CD4-positive, alpha-beta T cell (primary cell): ENCODE data around the gene CHAF1A. TPM values are rescaled to one million over a fixed set of nuclear protein-coding genes. Genes with fewer than 3 reads are reported as not detected.

Source experiments
- ATAC-seq: fragments of 200-7000 bp; cut with Tn5 transposase; one replicate; pipeline ENCODE4 v1.10.0; 2022; ENCODE audit warnings: mild to moderate bottlenecking; ENCODE audit not compliant: poor library complexity
- CTCF ChIA-PET: fragments of 350-600 bp; sonication (Branson Sonifier 250); formaldehyde crosslinking; loops from one replicate; lab custom pipeline; 2021; ENCODE audit warnings: antibody characterized with exemption, inconsistent platforms; lab: Charles Lee
- POLR2A ChIA-PET: fragments of 350-600 bp; sonication (Branson Sonifier 250); formaldehyde crosslinking; loops from one replicate; lab custom pipeline; 2021; ENCODE audit warnings: antibody characterized with exemption, inconsistent platforms; lab: Charles Lee
- DNase-seq, 14 experiments: peaks; one replicate each; pipeline ENCODE4 v3.0.0-alpha.2; 2013 to 2020; ENCODE audit warnings: mixed read lengths in 2 of 14
- H3K27ac ChIP-seq, 2 donors: one replicate each; pipeline versions ENCODE4 v1.5.1 to v1.7.0; 2013; ENCODE audit warnings: low read length in 2 of 2, low read depth in 1 of 2, mild to moderate bottlenecking in 1 of 2
- H3K27me3 ChIP-seq, 2 experiments: 1 replicate in 1 of 2; 2 replicates in 1 of 2; pipeline versions ENCODE4 v1.6.1 to v1.7.0; 2013; ENCODE audit warnings: low read length in 2 of 2, control low read depth in 1 of 2, mild to moderate bottlenecking in 1 of 2, moderate library complexity in 1 of 2; ENCODE audit not compliant: insufficient read depth in 2 of 2, control insufficient read depth in 1 of 2
- H3K36me3 ChIP-seq: one replicate; pipeline ENCODE4 v1.6.1; 2013; ENCODE audit warnings: low read length, control low read depth; ENCODE audit not compliant: insufficient read depth
- H3K4me1 ChIP-seq: one replicate; pipeline ENCODE4 v1.6.1; 2013; ENCODE audit warnings: low read length, control low read depth; ENCODE audit not compliant: insufficient read depth
- H3K4me3 ChIP-seq: one replicate; pipeline ENCODE4 v1.5.1; 2013; ENCODE audit warnings: mild to moderate bottlenecking, low read length, moderate library complexity
- H3K9me3 ChIP-seq, 2 experiments: 1 replicate in 1 of 2; 2 replicates in 1 of 2; pipeline versions ENCODE4 v1.6.1 to v1.7.0; 2013; ENCODE audit warnings: low read length in 2 of 2, mild to moderate bottlenecking in 2 of 2, control low read depth in 1 of 2, moderate library complexity in 1 of 2; ENCODE audit not compliant: control insufficient read depth in 1 of 2, insufficient read depth in 1 of 2
- H3K27ac Mint-ChIP-seq: one replicate; pipeline ENCODE4 v1.8.0; 2020; ENCODE audit warnings: mixed read lengths
- H3K27me3 Mint-ChIP-seq: one replicate; pipeline ENCODE4 v1.8.0; 2021; ENCODE audit warnings: mixed read lengths
- H3K36me3 Mint-ChIP-seq: one replicate; pipeline ENCODE4 v1.8.0; 2021; ENCODE audit warnings: low read depth, mixed read lengths
- H3K4me1 Mint-ChIP-seq: one replicate; pipeline ENCODE4 v1.8.0; 2021; ENCODE audit warnings: low read depth, mixed read lengths
- H3K4me3 Mint-ChIP-seq: one replicate; pipeline ENCODE4 v1.8.0; 2020; ENCODE audit warnings: mild to moderate bottlenecking, mixed read lengths
- H3K9me3 Mint-ChIP-seq: one replicate; pipeline ENCODE4 v1.8.0; 2020; ENCODE audit warnings: mixed read lengths
- CTCF ChIP-seq: fragments of 200-600 bp; IDR thresholded peaks from one replicate; pipeline ENCODE4 v1.8.0; 2022; ENCODE audit warnings: antibody characterized with exemption, mild to moderate bottlenecking
- intact Hi-C, 2 experiments: fragments of 100-400 bp; cut with DNase I in 1 of 2; cut with micrococcal nuclease in 1 of 2; formaldehyde crosslinking; loops; one replicate each; pipeline versions ENCODE4 v1.15.1 to v1.9.0; 2023 to 2025; cut with DNase I, micrococcal nuclease
- total RNA-seq, 174 experiments: library from RNA in 2 of 174; stranded (reverse) in 2 of 174; gene quantifications; one replicate each; pipeline ENCODE4 v1.2.3 and lab custom pipeline; 2021 to 2026

CHAF1A gene
- total RNA-seq, 2 experiments from 2014 or later, result 27.5 to 27.8 TPM

GRCh38 chr19:4385291-4386040, 17.0 kb upstream of the CHAF1A start:
- ChIA-PET CTCF (interaction anchor here (0.5 to 2.3 kb wide), 3 partner anchors 15 to 29 kb away, joined by 3 to 7 read pairs (median 5); partner anchors contain the start of gene SH3GL1), POLR2A (no interaction called here)
- intact Hi-C loops, result loop anchor here in 1 of 2 experiments (5.0 kb wide), 1 partner anchor 1103 kb away; no protein-coding TSS in a partner anchor
- Mint-ChIP-seq H3K9me3 (no peaks in the 10 kb centered on the region), H3K36me3 (peaks cover 26% of the 10 kb centered on the region), H3K4me1 (peaks cover 22% of the 10 kb centered on the region), H3K27ac (no peak overlapping the region), H3K4me3 (no peak overlapping the region), H3K27me3 (no peaks in the 10 kb centered on the region)
- no peaks in the 10 kb centered on the region for H3K9me3 ChIP-seq
- no peak overlapping the region for H3K27ac ChIP-seq
- TF ChIP-seq CTCF, result no peak
- DNase-seq, result no peak
- no peak for ATAC-seq
- no peaks in the 10 kb centered on the region for H3K27me3 ChIP-seq
- peaks cover 31% of the 10 kb centered on the region for H3K36me3 ChIP-seq
- peaks cover 28% of the 10 kb centered on the region for H3K4me1 ChIP-seq
- H3K4me3 ChIP-seq, result no peak overlapping the region

GRCh38 chr19:4386041-4386782, 16.2 kb upstream of the CHAF1A start:
- Histone ChIP-seq H3K36me3 (peaks cover 37% of the 10 kb centered on the region), H3K27ac (no peak overlapping the region), H3K27me3 (no peaks in the 10 kb centered on the region), H3K4me3 (no peak overlapping the region), H3K9me3 (no peaks in the 10 kb centered on the region), H3K4me1 (peaks cover 28% of the 10 kb centered on the region)
- H3K9me3 Mint-ChIP-seq, result no peaks in the 10 kb centered on the region
- peaks cover 21% of the 10 kb centered on the region for H3K4me1 Mint-ChIP-seq
- no peak overlapping the region for H3K4me3 Mint-ChIP-seq
- no peaks in the 10 kb centered on the region for H3K27me3 Mint-ChIP-seq
- no peak for DNase-seq
- TF ChIP-seq CTCF, result no peak
- POLR2A ChIA-PET, result no interaction called here
- H3K36me3 Mint-ChIP-seq, result peaks cover 26% of the 10 kb centered on the region
- no peak overlapping the region for H3K27ac Mint-ChIP-seq
- no peak for ATAC-seq
- intact Hi-C loops, result loop anchor here in 1 of 2 experiments (5.0 kb wide), 1 partner anchor 1104 kb away; no protein-coding TSS in a partner anchor
- CTCF ChIA-PET, result interaction anchor here (0.5 kb wide), 1 partner anchor 28 kb away, joined by 3 read pairs; no protein-coding TSS in a partner anchor

GRCh38 chr19:4388337-4389063, 13.9 kb upstream of the CHAF1A start:
- Mint-ChIP-seq H3K9me3 (no peaks in the 10 kb centered on the region), H3K4me1 (peaks cover 24% of the 10 kb centered on the region), H3K36me3 (peaks cover 25% of the 10 kb centered on the region), H3K4me3 (no peak overlapping the region), H3K27ac (no peak overlapping the region), H3K27me3 (no peaks in the 10 kb centered on the region)
- ChIA-PET CTCF (interaction anchor here (0.8 kb wide), 1 partner anchor 12 kb away, joined by 3 read pairs; the partner anchor contains the start of gene SH3GL1), POLR2A (interaction anchor here (1.6 kb wide), 1 partner anchor 12 kb away, joined by 4 read pairs; the partner anchor contains the start of gene SH3GL1)
- TF ChIP-seq CTCF, result no peak
- ATAC-seq (no peak), DNase-seq (no peak)
- Histone ChIP-seq H3K27ac (peak overlapping the region in 1 of 2 donors; percentile 2), H3K36me3 (peaks cover 41% of the 10 kb centered on the region), H3K9me3 (no peaks in the 10 kb centered on the region), H3K4me1 (peaks cover 40% of the 10 kb centered on the region), H3K4me3 (no peak overlapping the region), H3K27me3 (no peaks in the 10 kb centered on the region)
- intact Hi-C loops, result loop anchor here in 1 of 2 experiments (5.0 kb wide), 1 partner anchor 1106 kb away; no protein-coding TSS in a partner anchor
